Smooth muscle cell (in vitro differentiated cells): ENCODE measurements around the gene RAB5B. TPM values are rescaled to one million over a fixed set of nuclear protein-coding genes. Genes with fewer than 3 reads are reported as not detected.

Source experiments
- DNase-seq: peaks from one replicate; lab custom pipeline; 2025; ENCODE audit not compliant: unreplicated experiment; lab: John Stamatoyannopoulos, UW
- H2AFZ ChIP-seq: fragments of 200-600 bp; sonication (generic); 2 replicates; pipeline ENCODE4 v1.6.0; 2016; ENCODE audit warnings: antibody characterized with exemption, low read depth, mild to moderate bottlenecking
- H3F3A ChIP-seq: fragments of 200-600 bp; sonication (generic); 2 replicates; pipeline ENCODE4 v1.6.0; 2017; ENCODE audit warnings: antibody characterized with exemption, low read depth
- H3K27ac ChIP-seq: fragments of 200-600 bp; sonication (generic); 2 replicates; pipeline ENCODE4 v1.5.1; 2016; ENCODE audit warnings: low read depth, mild to moderate bottlenecking
- H3K27me3 ChIP-seq: fragments of 200-600 bp; sonication (generic); 2 replicates; pipeline ENCODE4 v1.6.1; 2016; ENCODE audit warnings: low read depth, mild to moderate bottlenecking
- H3K36me3 ChIP-seq: fragments of 200-600 bp; sonication (generic); 2 replicates; pipeline ENCODE4 v1.5.1; 2016; ENCODE audit warnings: low read depth
- H3K4me1 ChIP-seq: fragments of 200-600 bp; sonication (generic); 2 replicates; pipeline ENCODE4 v1.5.1; 2016; ENCODE audit warnings: low read depth
- H3K4me2 ChIP-seq: fragments of 200-600 bp; sonication (generic); 2 replicates; pipeline ENCODE4 v1.6.0; 2016; ENCODE audit warnings: mild to moderate bottlenecking
- H3K4me3 ChIP-seq: fragments of 200-600 bp; sonication (generic); 2 replicates; pipeline ENCODE4 v1.5.1; 2016; ENCODE audit warnings: mild to moderate bottlenecking
- H3K79me2 ChIP-seq: fragments of 200-600 bp; sonication (generic); 2 replicates; pipeline ENCODE4 v1.6.0; 2016; ENCODE audit warnings: low read depth, mild to moderate bottlenecking
- H3K9ac ChIP-seq: fragments of 200-600 bp; sonication (generic); 2 replicates; pipeline ENCODE4 v1.6.0; 2016; ENCODE audit warnings: low read depth
- H3K9me3 ChIP-seq: fragments of 200-600 bp; sonication (generic); replicated peaks from 2 replicates; pipeline ENCODE4 v1.5.1; 2016; ENCODE audit warnings: low read depth
- H4K20me1 ChIP-seq: fragments of 200-600 bp; sonication (generic); 2 replicates; pipeline ENCODE4 v1.6.0; 2016; ENCODE audit warnings: low read depth
- CTCF ChIP-seq: fragments of 200-600 bp; sonication (generic); IDR thresholded peaks from 2 replicates; pipeline ENCODE4 v1.5.1; 2017; ENCODE audit warnings: borderline replicate concordance, mild to moderate bottlenecking, antibody characterized with exemption; ENCODE audit not compliant: insufficient read depth, poor library complexity, severe bottlenecking
- WGBS: methylation state at CpG from one replicate; pipeline ENCODE4 v1.1.7; 2016; ENCODE audit warnings: low lambda C conversion rate; 5-methylcytosine and 5-hydroxymethylcytosine counted together
- polyA plus RNA-seq: library from polyadenylated mRNA; unstranded; fragments of >200 nt; fragmentation: Nextera tagmentation; extraction: Ambion mirVana; gene quantifications from 2 replicates; pipeline ENCODE4 v1.2.1, GENCODE V29; 2016
- total RNA-seq: library from RNA; depleted of rRNA; stranded (reverse); fragments of >200 nt; gene quantifications from 2 replicates; pipeline ENCODE4 v1.2.3, GENCODE V29; 2014

The RAB5B gene
- total and polyA plus RNA-seq, 2 experiments from 2014 or later, result 77.2 to 81.9 TPM

DNA sequence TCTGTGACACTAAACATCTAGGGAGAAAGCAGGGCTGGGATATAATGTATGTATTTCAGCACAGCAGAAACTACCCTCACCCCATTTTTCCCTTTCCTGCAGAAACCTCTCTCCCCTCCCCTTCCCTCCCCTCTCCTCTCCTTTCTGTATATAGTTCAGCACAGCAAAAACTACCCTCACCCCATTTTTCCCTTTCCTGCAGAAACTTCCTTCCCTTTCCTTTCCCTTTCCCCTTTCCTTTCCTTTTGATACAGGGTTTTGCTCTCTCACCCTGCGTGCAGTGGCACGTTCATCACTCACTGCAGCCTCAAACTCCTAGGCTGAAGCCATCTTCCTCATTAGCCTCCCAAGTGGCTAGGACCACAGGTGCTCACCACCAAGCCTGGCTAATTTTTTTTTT is 10.1 kb upstream of the RAB5B start:
- no peak overlapping the region for H3K9ac ChIP-seq
- TF ChIP-seq CTCF, result no peak
- H3K4me1 ChIP-seq, result no peaks in the 10 kb centered on the region
- H4K20me1 ChIP-seq, result no peaks in the 10 kb centered on the region
- no peak for DNase-seq
- no peak overlapping the region for H2AFZ ChIP-seq
- H3K4me3 ChIP-seq, result no peak overlapping the region
- no peaks in the 10 kb centered on the region for H3K9me3 ChIP-seq
- no peaks in the 10 kb centered on the region for H3K36me3 ChIP-seq
- no peaks in the 10 kb centered on the region for H3K27me3 ChIP-seq
- H3K4me2 ChIP-seq, result no peak overlapping the region
- no peak overlapping the region for H3K27ac ChIP-seq
- H3K79me2 ChIP-seq, result peaks cover 21% of the 10 kb centered on the region
- 93% methylated on average over 2 of the region's 2 CpGs for WGBS
- no peaks in the 10 kb centered on the region for H3F3A ChIP-seq

DNA sequence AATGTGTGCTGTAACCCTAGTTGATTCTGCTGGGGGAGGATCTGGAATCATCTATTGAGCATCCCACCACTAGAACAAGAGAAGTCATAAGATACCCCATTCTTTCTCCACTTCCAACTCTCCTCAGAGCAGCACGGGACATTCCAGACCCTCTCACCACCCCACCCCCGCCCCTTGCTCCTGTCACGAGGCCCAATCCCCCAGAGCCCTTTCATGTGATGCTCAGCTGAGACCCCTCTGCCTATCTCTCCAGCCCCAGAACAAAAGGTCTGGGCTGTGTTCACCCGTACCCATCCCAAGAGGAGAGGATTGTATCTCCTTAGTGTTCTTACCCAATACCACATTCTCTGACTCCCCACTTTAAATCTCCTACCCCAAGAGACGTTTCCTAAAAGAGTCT is 8.6 kb upstream of the RAB5B start:
- no peak overlapping the region for H3K4me2 ChIP-seq
- H3K9me3 ChIP-seq, result no peaks in the 10 kb centered on the region
- no peaks in the 10 kb centered on the region for H3F3A ChIP-seq
- H2AFZ ChIP-seq, result no peak overlapping the region
- H3K4me3 ChIP-seq, result no peak overlapping the region
- WGBS, result 78% methylated on average over 5 of the region's 5 CpGs
- H3K27ac ChIP-seq, result no peak overlapping the region
- H3K79me2 ChIP-seq, result peaks cover 23% of the 10 kb centered on the region
- DNase-seq, result no peak
- no peaks in the 10 kb centered on the region for H3K36me3 ChIP-seq
- no peaks in the 10 kb centered on the region for H3K4me1 ChIP-seq
- H4K20me1 ChIP-seq, result no peaks in the 10 kb centered on the region
- H3K27me3 ChIP-seq, result no peaks in the 10 kb centered on the region
- no peak for TF ChIP-seq CTCF
- H3K9ac ChIP-seq, result no peak overlapping the region

GRCh38 chr12:55965941-55966407 is 7.9 kb upstream of the RAB5B start, which contains the start of gene PMEL:
Gene PMEL, minus strand, starts transcription at chr12:55966042. Its CDS starts 31 bp downstream, at chr12:55966011.
- Histone ChIP-seq H3F3A (no peaks in the 10 kb centered on the region), H3K9me3 (no peaks in the 10 kb centered on the region), H3K79me2 (peaks cover 23% of the 10 kb centered on the region), H3K4me2 (peak within 1 kb of the TSS; percentile 99), H3K27ac (peak within 1 kb of the TSS; percentile 15), H4K20me1 (no peaks in the 10 kb centered on the region), H3K4me3 (peak within 1 kb of the TSS; percentile 97), H3K4me1 (no peaks in the 10 kb centered on the region), H2AFZ (peak within 1 kb of the TSS; percentile 93), H3K36me3 (no peaks in the 10 kb centered on the region), H3K9ac (peak within 1 kb of the TSS; percentile 87), H3K27me3 (no peaks in the 10 kb centered on the region)
- no peak for DNase-seq
- 9% methylated on average over 4 of the region's 4 CpGs for WGBS
- no peak for TF ChIP-seq CTCF

DNA sequence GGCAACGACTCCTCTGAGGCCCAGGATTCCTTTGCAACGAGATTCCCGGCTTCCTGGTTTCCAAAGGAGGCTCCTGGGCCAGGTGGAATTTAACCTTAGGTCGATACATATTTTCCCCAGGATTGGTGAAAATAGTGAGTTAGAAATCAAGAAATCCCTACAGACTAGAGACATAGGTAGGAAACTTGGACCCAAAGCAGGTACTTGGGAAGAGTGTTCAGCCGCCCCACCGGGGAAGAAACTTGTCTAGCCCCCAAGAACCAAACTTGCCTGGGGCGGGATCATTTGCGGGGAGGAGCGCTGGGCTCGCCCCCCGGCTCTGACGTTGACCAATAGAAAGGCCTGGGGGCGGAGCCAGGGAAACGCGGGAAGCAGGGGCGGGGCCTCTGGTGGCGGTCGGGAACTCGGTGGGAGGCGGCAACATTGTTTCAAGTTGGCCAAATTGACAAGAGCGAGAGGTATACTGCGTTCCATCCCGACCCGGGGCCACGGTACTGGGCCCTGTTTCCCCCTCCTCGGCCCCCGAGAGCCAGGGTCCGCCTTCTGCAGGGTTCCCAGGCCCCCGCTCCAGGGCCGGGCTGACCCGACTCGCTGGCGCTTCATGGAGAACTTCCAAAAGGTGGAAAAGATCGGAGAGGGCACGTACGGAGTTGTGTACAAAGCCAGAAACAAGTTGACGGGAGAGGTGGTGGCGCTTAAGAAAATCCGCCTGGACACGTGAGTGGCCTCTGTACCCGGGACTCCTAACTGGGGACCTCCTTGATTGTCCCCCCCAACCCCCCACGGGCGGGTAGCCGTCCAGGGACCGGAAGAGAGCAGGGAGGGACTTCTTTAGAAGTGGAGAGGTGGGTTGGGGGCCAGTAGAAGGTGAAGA is 7.2 kb upstream of the RAB5B start, which contains the start of gene CDK2:
Gene CDK2 (plus strand): TSS at position 423 of the 874 bp plus-strand sequence. CDS start 179 bp downstream, at position 602.
- Histone ChIP-seq H4K20me1 (no peaks in the 10 kb centered on the region), H3K79me2 (peaks cover 23% of the 10 kb centered on the region), H3K27me3 (no peaks in the 10 kb centered on the region), H3K4me3 (peak within 1 kb of the TSS; percentile 97), H3K27ac (peak within 1 kb of the TSS; percentile 15), H3K36me3 (no peaks in the 10 kb centered on the region), H2AFZ (peak within 1 kb of the TSS; percentile 93), H3K9ac (peak within 1 kb of the TSS; percentile 87), H3K4me2 (peak within 1 kb of the TSS; percentile 99), H3K9me3 (no peaks in the 10 kb centered on the region), H3K4me1 (no peaks in the 10 kb centered on the region), H3F3A (no peaks in the 10 kb centered on the region)
- WGBS, result under 1% methylated on average over 43 of the region's 45 CpGs
- no peak for TF ChIP-seq CTCF
- peak; percentile 69 for DNase-seq
